ENCODE results near the gene AREG.

DNA sequence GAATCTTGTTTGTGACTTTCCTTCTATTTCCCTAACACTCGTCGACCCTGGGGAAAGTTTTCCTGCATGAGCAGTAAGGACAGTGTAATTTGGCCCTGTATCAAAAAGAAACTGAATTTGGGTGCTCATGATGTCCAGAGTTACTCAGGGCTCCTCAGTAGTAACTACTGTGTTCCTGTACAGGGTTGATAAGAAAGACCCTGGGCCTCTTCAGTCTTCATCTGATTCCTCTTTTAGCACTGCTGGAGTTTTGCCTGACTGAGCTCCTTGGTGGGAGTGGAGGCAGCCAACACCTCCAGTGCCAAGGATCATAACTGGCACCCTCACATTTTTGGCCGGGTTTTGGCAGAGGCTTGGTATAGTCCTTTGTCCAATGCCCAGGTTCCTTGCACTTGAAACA is 7.1 kb upstream of the AREG start:
- TF ChIP-seq, protein P1, sequence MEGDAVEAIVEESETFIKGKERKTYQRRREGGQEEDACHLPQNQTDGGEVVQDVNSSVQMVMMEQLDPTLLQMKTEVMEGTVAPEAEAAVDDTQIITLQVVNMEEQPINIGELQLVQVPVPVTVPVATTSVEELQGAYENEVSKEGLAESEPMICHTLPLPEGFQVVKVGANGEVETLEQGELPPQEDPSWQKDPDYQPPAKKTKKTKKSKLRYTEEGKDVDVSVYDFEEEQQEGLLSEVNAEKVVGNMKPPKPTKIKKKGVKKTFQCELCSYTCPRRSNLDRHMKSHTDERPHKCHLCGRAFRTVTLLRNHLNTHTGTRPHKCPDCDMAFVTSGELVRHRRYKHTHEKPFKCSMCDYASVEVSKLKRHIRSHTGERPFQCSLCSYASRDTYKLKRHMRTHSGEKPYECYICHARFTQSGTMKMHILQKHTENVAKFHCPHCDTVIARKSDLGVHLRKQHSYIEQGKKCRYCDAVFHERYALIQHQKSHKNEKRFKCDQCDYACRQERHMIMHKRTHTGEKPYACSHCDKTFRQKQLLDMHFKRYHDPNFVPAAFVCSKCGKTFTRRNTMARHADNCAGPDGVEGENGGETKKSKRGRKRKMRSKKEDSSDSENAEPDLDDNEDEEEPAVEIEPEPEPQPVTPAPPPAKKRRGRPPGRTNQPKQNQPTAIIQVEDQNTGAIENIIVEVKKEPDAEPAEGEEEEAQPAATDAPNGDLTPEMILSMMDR (IDR thresholded peaks at IDR 0.05), result no peak
- no peak for TF ChIP-seq TP53 (CRISPR knock-in tag; IDR thresholded peaks at IDR 0.05)

Measured in A549 (cell line).